ENCODE measurements around the gene ELFN2. TPM values are rescaled to one million over a fixed set of nuclear protein-coding genes. Genes with fewer than 3 reads are reported as not detected.

Gene ELFN2
- total and polyA plus RNA-seq, 2 donors (not counting 3 experiments of a cell fraction or from before 2014, with no cell fraction given) = 0.41 to 1.3 TPM

DNA sequence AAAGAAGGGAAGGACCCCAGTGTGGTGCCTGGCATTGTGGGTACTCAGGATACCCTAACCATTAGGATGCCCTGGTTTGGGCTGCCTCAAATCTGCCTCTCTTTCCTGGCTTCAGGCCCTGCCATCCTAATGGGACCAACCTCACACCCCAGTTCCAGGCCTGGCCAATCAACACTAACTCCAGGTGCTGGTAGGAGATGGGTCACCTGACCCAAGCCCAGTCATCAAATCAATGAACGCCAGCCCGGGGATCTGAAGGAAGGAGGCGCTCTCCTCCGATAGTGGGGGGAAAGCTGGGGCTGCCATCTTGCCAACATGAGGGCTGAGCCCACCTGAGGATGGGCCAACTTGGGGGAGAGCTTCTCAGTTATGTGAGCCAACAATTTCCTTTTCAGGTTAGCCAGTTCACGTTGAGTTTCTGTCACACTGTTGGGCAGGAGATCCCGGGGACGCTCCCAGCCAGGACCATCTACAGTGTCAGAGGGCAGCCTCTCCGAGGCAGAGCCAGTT lies 46.2 kb upstream of the ELFN2 start:
- no TSS peak for BruUV-seq (replicated peaks)
- H3K9ac ChIP-seq (replicated peaks; ENCODE audit: extremely low read depth, insufficient read depth, low read length) = no peak overlapping the region
- DNase-seq (ENCODE audit: low read depth, low spot score) = no peak
- no peaks in the 10 kb centered on the region for H3K9me3 ChIP-seq (replicated peaks; ENCODE audit: control insufficient read depth, insufficient read depth, low read length)
- H3K27me3 ChIP-seq (ENCODE audit: control insufficient read depth in 2 of 2, insufficient read depth in 2 of 2, low read length in 2 of 2) = no peaks in the 10 kb centered on the region
- H3K27ac ChIP-seq (ENCODE audit: insufficient read depth, low read depth, low read length) = no peak overlapping the region
- H3K36me3 ChIP-seq (ENCODE audit: control insufficient read depth in 2 of 2, extremely low read depth in 1 of 2, insufficient read depth in 2 of 2, low read length in 2 of 2) = peaks cover 16 to 73% of the 10 kb centered on the region in 2 experiments
- H3K4me2 ChIP-seq (ENCODE audit: insufficient read depth, low read length) = no peak overlapping the region
- ChIA-PET POLR2A (no interaction called here), CTCF (interaction anchor here (0.6 to 2.2 kb wide), 10 partner anchors 9 to 157 kb away, joined by 3 to 21 read pairs (median 8); partner anchors contain the start of gene MFNG)
- no peak overlapping the region for H2AFZ ChIP-seq (ENCODE audit: low read depth, low read length)
- H3K79me2 ChIP-seq (ENCODE audit: control insufficient read depth, insufficient read depth, low read length) = peaks cover 2% of the 10 kb centered on the region
- no peaks in the 10 kb centered on the region for H3K9me1 ChIP-seq (replicated peaks; ENCODE audit: control insufficient read depth, extremely low read depth, insufficient read depth, low read length)
- dilution Hi-C loops (cut with MboI; ENCODE audit: extremely low pct_ligation_motif_present, low sequenced_read_pairs) (no loop called here), intact Hi-C loops (cut with micrococcal nuclease) (loop anchor here (1.0 kb wide), 1 partner anchor 26 kb away; no protein-coding TSS in a partner anchor)
- FAIRE-seq = no peak
- H3K4me3 ChIP-seq (replicated peaks in 1 of 3; ENCODE audit: insufficient read depth in 1 of 3, low read depth in 1 of 3, low read length in 3 of 3) = no peak overlapping the region
- H4K20me1 ChIP-seq (replicated peaks; ENCODE audit: control insufficient read depth, extremely low read depth, insufficient read depth, low read length) = no peaks in the 10 kb centered on the region
- H3K4me1 ChIP-seq (ENCODE audit: control insufficient read depth, extremely low read depth, insufficient read depth, low read length) = no peaks in the 10 kb centered on the region
- TF ChIP-seq POLR2AphosphoS5 (IDR thresholded peaks at IDR 0.05; ENCODE audit: insufficient read depth, low read depth, low read length) = no peak
- no peak for TF ChIP-seq MYC (IDR thresholded peaks at IDR 0.05; ENCODE audit: low read depth, low read length)
- no peak for TF ChIP-seq EZH2 (IDR thresholded peaks at IDR 0.05; ENCODE audit: borderline replicate concordance, low read depth, low read length, severe bottlenecking)
- TF ChIP-seq, protein P1, sequence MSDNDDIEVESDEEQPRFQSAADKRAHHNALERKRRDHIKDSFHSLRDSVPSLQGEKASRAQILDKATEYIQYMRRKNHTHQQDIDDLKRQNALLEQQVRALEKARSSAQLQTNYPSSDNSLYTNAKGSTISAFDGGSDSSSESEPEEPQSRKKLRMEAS (IDR thresholded peaks at IDR 0.05; ENCODE audit: insufficient read depth, insufficient read length) = no peak
- no peak for TF ChIP-seq JUN (IDR thresholded peaks at IDR 0.05; ENCODE audit: borderline replicate concordance, insufficient read depth, insufficient read length, low read depth)
- no peak for TF ChIP-seq POLR2A (IDR thresholded peaks at IDR 0.05; ENCODE audit: low read depth, low read length)
- TF ChIP-seq, protein P2, sequence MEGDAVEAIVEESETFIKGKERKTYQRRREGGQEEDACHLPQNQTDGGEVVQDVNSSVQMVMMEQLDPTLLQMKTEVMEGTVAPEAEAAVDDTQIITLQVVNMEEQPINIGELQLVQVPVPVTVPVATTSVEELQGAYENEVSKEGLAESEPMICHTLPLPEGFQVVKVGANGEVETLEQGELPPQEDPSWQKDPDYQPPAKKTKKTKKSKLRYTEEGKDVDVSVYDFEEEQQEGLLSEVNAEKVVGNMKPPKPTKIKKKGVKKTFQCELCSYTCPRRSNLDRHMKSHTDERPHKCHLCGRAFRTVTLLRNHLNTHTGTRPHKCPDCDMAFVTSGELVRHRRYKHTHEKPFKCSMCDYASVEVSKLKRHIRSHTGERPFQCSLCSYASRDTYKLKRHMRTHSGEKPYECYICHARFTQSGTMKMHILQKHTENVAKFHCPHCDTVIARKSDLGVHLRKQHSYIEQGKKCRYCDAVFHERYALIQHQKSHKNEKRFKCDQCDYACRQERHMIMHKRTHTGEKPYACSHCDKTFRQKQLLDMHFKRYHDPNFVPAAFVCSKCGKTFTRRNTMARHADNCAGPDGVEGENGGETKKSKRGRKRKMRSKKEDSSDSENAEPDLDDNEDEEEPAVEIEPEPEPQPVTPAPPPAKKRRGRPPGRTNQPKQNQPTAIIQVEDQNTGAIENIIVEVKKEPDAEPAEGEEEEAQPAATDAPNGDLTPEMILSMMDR (IDR thresholded peaks at IDR 0.05; ENCODE audit: extremely low read depth in 1 of 2, insufficient read depth in 1 of 2, low read depth in 1 of 2, low read length in 2 of 2) = no peak
- no peak for TF ChIP-seq GATA2 (IDR thresholded peaks at IDR 0.05; ENCODE audit: insufficient read depth, insufficient read length, low read depth, low read length)
- no peak for TF ChIP-seq FOS (IDR thresholded peaks at IDR 0.05; ENCODE audit: borderline replicate concordance, insufficient read depth, low read length)

Measured in endothelial cell of umbilical vein (primary cell).